ENCODE data around the gene ANTXR2.

ANTXR2 gene

GRCh38 chr4:80008971-80009370 is 64.1 kb downstream of the ANTXR2 start:
- H3K4me3 ChIP-seq (replicated peaks; ENCODE audit: insufficient read depth, low read length), result no peak overlapping the region
- no peak overlapping the region for H3K27ac ChIP-seq (replicated peaks)
- DNase-seq (ENCODE audit: low read depth in 1 of 2, low spot score in 1 of 2), result no peak
- H3K27me3 ChIP-seq (ENCODE audit: insufficient read depth, poor library complexity, severe bottlenecking), result no peaks in the 10 kb centered on the region
- TF ChIP-seq CTCF (IDR thresholded peaks at IDR 0.05; ENCODE audit: insufficient read depth, low read length) (no peak), POLR2AphosphoS5 (IDR thresholded peaks at IDR 0.05; ENCODE audit: low read depth) (no peak), SPI1 (IDR thresholded peaks at IDR 0.05; ENCODE audit: borderline replicate concordance, low read depth) (no peak), REST (IDR thresholded peaks at IDR 0.05; ENCODE audit: insufficient replicate concordance, low read depth) (no peak), GABPA (IDR thresholded peaks at IDR 0.05; ENCODE audit: low read depth) (no peak)

DNA sequence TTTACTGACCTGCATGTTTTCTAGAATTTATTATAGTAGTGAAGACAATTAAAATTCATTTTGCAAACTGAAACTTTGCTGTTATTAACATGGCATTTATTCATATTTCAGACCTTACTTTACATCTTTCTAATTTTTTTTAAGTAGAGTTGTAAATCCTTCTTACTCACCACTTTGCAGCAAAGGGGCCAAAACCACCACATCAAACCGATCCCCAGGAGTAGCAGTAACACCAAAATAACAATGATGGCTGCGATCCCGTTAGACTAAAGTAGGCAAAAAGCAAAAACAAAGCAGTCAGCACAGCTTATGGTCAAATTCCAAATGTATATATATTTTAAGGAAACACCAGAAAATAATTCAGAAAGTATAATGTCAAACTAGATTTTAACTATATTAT is 64.7 kb downstream of the ANTXR2 start:
- no peak for TF ChIP-seq REST (IDR thresholded peaks at IDR 0.05; ENCODE audit: insufficient replicate concordance, low read depth)
- no peak for TF ChIP-seq CTCF (IDR thresholded peaks at IDR 0.05; ENCODE audit: insufficient read depth, low read length)
- no peak for TF ChIP-seq POLR2AphosphoS5 (IDR thresholded peaks at IDR 0.05; ENCODE audit: low read depth)
- TF ChIP-seq GABPA (IDR thresholded peaks at IDR 0.05; ENCODE audit: low read depth), result no peak
- no peak for TF ChIP-seq SPI1 (IDR thresholded peaks at IDR 0.05; ENCODE audit: borderline replicate concordance, low read depth)
- Histone ChIP-seq H3K27ac (replicated peaks) (no peak overlapping the region), H3K4me3 (replicated peaks; ENCODE audit: insufficient read depth, low read length) (no peak overlapping the region), H3K27me3 (ENCODE audit: insufficient read depth, poor library complexity, severe bottlenecking) (no peaks in the 10 kb centered on the region)
- DNase-seq (ENCODE audit: low read depth in 1 of 2, low spot score in 1 of 2), result no peak

- no peak for TF ChIP-seq CTCF (IDR thresholded peaks at IDR 0.05; ENCODE audit: insufficient read depth, low read length)
- TF ChIP-seq SPI1 (IDR thresholded peaks at IDR 0.05; ENCODE audit: borderline replicate concordance, low read depth), result no peak
- no peak for TF ChIP-seq GABPA (IDR thresholded peaks at IDR 0.05; ENCODE audit: low read depth)
- TF ChIP-seq REST (IDR thresholded peaks at IDR 0.05; ENCODE audit: insufficient replicate concordance, low read depth), result no peak
- TF ChIP-seq POLR2AphosphoS5 (IDR thresholded peaks at IDR 0.05; ENCODE audit: low read depth), result no peak
- Histone ChIP-seq H3K27me3 (ENCODE audit: insufficient read depth, poor library complexity, severe bottlenecking) (no peaks in the 10 kb centered on the region), H3K4me3 (replicated peaks; ENCODE audit: insufficient read depth, low read length) (no peak overlapping the region), H3K27ac (replicated peaks) (no peak overlapping the region)
- DNase-seq (ENCODE audit: low read depth in 1 of 2, low spot score in 1 of 2), result no peak
Observed at GRCh38 chr4:80007745-80008149, 65.3 kb downstream of the ANTXR2 start.
